HEK293T (cell line): Measurements from ENCODE around the gene ZNF573.

Experiments
- CTBP1 ChIP-seq: fragments of 450-650 bp; IDR thresholded peaks from 2 replicates; pipeline ENCODE4 v1.6.1; 2016; ENCODE audit warnings: borderline replicate concordance
- ELF4 ChIP-seq: fragments of 450-650 bp; IDR thresholded peaks from 2 replicates; pipeline ENCODE4 v1.6.1; 2017; ENCODE audit warnings: antibody characterized with exemption
- FOXA1 ChIP-seq: fragments of 450-650 bp; IDR thresholded peaks from 2 replicates; pipeline ENCODE4 v1.6.1; 2016; ENCODE audit warnings: mild to moderate bottlenecking
- FOXM1 ChIP-seq: fragments of 450-650 bp; IDR thresholded peaks from 2 replicates; pipeline ENCODE4 v1.6.1; 2017; ENCODE audit warnings: mild to moderate bottlenecking, borderline replicate concordance
- NFRKB ChIP-seq: fragments of 450-650 bp; IDR thresholded peaks from 2 replicates; pipeline ENCODE4 v1.6.1; 2016; ENCODE audit warnings: mild to moderate bottlenecking, moderate library complexity
- PKNOX1 ChIP-seq: fragments of 450-650 bp; IDR thresholded peaks from 2 replicates; pipeline ENCODE4 v1.6.1; 2016
- SP1 ChIP-seq: fragments of 450-650 bp; IDR thresholded peaks from 2 replicates; pipeline ENCODE4 v1.6.1; 2017
- SUZ12 ChIP-seq: fragments of 450-650 bp; IDR thresholded peaks from 2 replicates; pipeline ENCODE4 v1.6.1; 2016; ENCODE audit warnings: mild to moderate bottlenecking

- TF ChIP-seq SUZ12 (no peak), NFRKB (no peak), CTBP1 (no peak), SP1 (no peak), FOXM1 (no peak), ELF4 (no peak), PKNOX1 (no peak), FOXA1 (no peak)
Measured at GRCh38 chr19:37817180-37817981, 38.0 kb upstream of the ZNF573 start.
